Stimulated activated CD8-positive, alpha-beta memory T cell treated with anti-CD3 and anti-CD28 coated beads, Interleukin-4, amount 100 ng/mL, for 24 hours (primary cell): ENCODE results near the gene FGFBP1.
A peak's percentile ranks its signal among the peaks of the same experiment; 100 is the strongest.

ENCODE experiments used
- DNase-seq: peaks from one replicate; pipeline ENCODE4 v3.0.0-alpha.2; 2020; ENCODE audit warnings: low read depth

Gene FGFBP1

GRCh38 chr4:15912961-15913630 is 25.4 kb downstream of the FGFBP1 start:
- no peak for DNase-seq

- no peak for DNase-seq
Measured at GRCh38 chr4:15912236-15912635, 26.3 kb downstream of the FGFBP1 start.

- no peak for DNase-seq
Measured at GRCh38 chr4:15910155-15910940, 28.2 kb downstream of the FGFBP1 start.

GRCh38 chr4:15907430-15907829 is 31.1 kb downstream of the FGFBP1 start:
- no peak for DNase-seq

- DNase-seq = peak; percentile 8
Measured at GRCh38 chr4:15906020-15906443, 32.5 kb downstream of the FGFBP1 start.

- DNase-seq = no peak
Measured at GRCh38 chr4:15902746-15903145, 35.8 kb downstream of the FGFBP1 start.

GRCh38 chr4:15901998-15902397 is 36.5 kb downstream of the FGFBP1 start:
- DNase-seq = no peak

GRCh38 chr4:15901007-15901406 is 37.5 kb downstream of the FGFBP1 start:
- no peak for DNase-seq

- no peak for DNase-seq
Measured at GRCh38 chr4:15899511-15899910, 39.0 kb downstream of the FGFBP1 start.

GRCh38 chr4:15898902-15899301 is 39.6 kb downstream of the FGFBP1 start:
- DNase-seq = no peak

- no peak for DNase-seq
Measured at GRCh38 chr4:15897577-15897976, 41.0 kb downstream of the FGFBP1 start.

GRCh38 chr4:15894921-15895916 is 43.3 kb downstream of the FGFBP1 start:
- DNase-seq = no peak

GRCh38 chr4:15894393-15894792 is 44.1 kb downstream of the FGFBP1 start:
- DNase-seq = no peak

GRCh38 chr4:15893962-15894361 is 44.6 kb downstream of the FGFBP1 start:
- DNase-seq = no peak

GRCh38 chr4:15891312-15891711 is 47.2 kb downstream of the FGFBP1 start:
- DNase-seq = no peak

- no peak for DNase-seq
Measured at GRCh38 chr4:15890246-15890829, 48.2 kb downstream of the FGFBP1 start.

GRCh38 chr4:15888515-15888914 is 50.0 kb downstream of the FGFBP1 start:
- DNase-seq = no peak
